CD14-positive monocyte (primary cell): ENCODE results near the gene ARHGEF40. TPM values are rescaled to one million over a fixed set of nuclear protein-coding genes. Genes with fewer than 3 reads are reported as not detected.
A peak's percentile ranks its signal among the peaks of the same experiment; 100 is the strongest.

Experiments
- DNase-seq, 3 donors: peaks; one replicate each; pipeline ENCODE4 v3.0.0-alpha.2; 2011 to 2022
- H2AFZ ChIP-seq: 2 replicates; pipeline ENCODE4 v1.6.0; 2012; ENCODE audit warnings: mild to moderate bottlenecking, low read depth, low read length, inconsistent platforms; ENCODE audit not compliant: insufficient read depth, poor library complexity, severe bottlenecking
- H3K27ac ChIP-seq, 2 donors: 1 replicate in 1 of 2; 2 replicates in 1 of 2; pipeline ENCODE4 v1.5.1; 2012 to 2013; ENCODE audit warnings: low read length in 2 of 2, control low read depth in 1 of 2, inconsistent platforms in 1 of 2, low read depth in 1 of 2, mild to moderate bottlenecking in 1 of 2
- H3K27me3 ChIP-seq, 2 donors: one replicate each; pipeline versions ENCODE4 v1.6.0 to v1.6.1; 2011 to 2013; ENCODE audit warnings: low read length in 2 of 2; ENCODE audit not compliant: control insufficient read depth in 2 of 2, insufficient read depth in 2 of 2
- H3K36me3 ChIP-seq, 2 donors: replicated peaks in 1 of 2; 1 replicate in 1 of 2; 2 replicates in 1 of 2; pipeline versions ENCODE4 v1.5.1 to v1.6.1; 2012 to 2013; ENCODE audit warnings: low read length in 2 of 2, control low read depth in 1 of 2, inconsistent platforms in 1 of 2, mild to moderate bottlenecking in 1 of 2; ENCODE audit not compliant: insufficient read depth in 2 of 2, control insufficient read depth in 1 of 2
- H3K4me1 ChIP-seq, 2 donors: 1 replicate in 1 of 2; 2 replicates in 1 of 2; pipeline versions ENCODE4 v1.5.1 to v1.6.1; 2012 to 2013; ENCODE audit warnings: low read length in 2 of 2, control low read depth in 1 of 2, inconsistent platforms in 1 of 2, mild to moderate bottlenecking in 1 of 2, moderate library complexity in 1 of 2; ENCODE audit not compliant: insufficient read depth in 2 of 2, control insufficient read depth in 1 of 2
- H3K4me2 ChIP-seq: replicated peaks from 2 replicates; pipeline ENCODE3; 2012; ENCODE audit warnings: low read length, moderate library complexity, mild to moderate bottlenecking; ENCODE audit not compliant: poor library complexity, severe bottlenecking; ENCODE audit errors: extremely low read depth
- H3K4me3 ChIP-seq, 3 experiments: fragments of 200-600 bp in 1 of 3; sonication (generic) in 1 of 3; replicated peaks in 1 of 3; 1 replicate in 2 of 3; 2 replicates in 1 of 3; pipeline ENCODE4 v1.5.1; 2011 to 2013; ENCODE audit warnings: low read length in 3 of 3, mild to moderate bottlenecking in 3 of 3, control low read depth in 2 of 3, low read depth in 2 of 3, inconsistent platforms in 1 of 3, moderate library complexity in 1 of 3
- H3K79me2 ChIP-seq: 2 replicates; pipeline ENCODE4 v1.6.0; 2012; ENCODE audit warnings: mild to moderate bottlenecking, control low read depth, inconsistent platforms, low read length, moderate library complexity; ENCODE audit not compliant: insufficient read depth
- H3K9ac ChIP-seq: 2 replicates; pipeline ENCODE4 v1.6.0; 2017; ENCODE audit warnings: low read length, mild to moderate bottlenecking; ENCODE audit not compliant: insufficient read depth, poor library complexity, severe bottlenecking
- H3K9me3 ChIP-seq, 2 donors: replicated peaks in 1 of 2; 1 replicate in 1 of 2; 2 replicates in 1 of 2; pipeline versions ENCODE4 v1.5.1 to v1.6.1; 2012 to 2013; ENCODE audit warnings: low read length in 2 of 2, control low read depth in 1 of 2; ENCODE audit not compliant: control insufficient read depth in 1 of 2, insufficient read depth in 1 of 2
- H4K20me1 ChIP-seq: 2 replicates; pipeline ENCODE4 v1.6.0; 2012; ENCODE audit warnings: mild to moderate bottlenecking, low read length, control low read depth, moderate library complexity; ENCODE audit not compliant: insufficient read depth
- H3K27ac Mint-ChIP-seq, 7 donors: one replicate each; pipeline ENCODE4 v1.8.0; 2020; ENCODE audit warnings: mild to moderate bottlenecking in 7 of 7, mixed read lengths in 7 of 7, moderate library complexity in 6 of 7, inconsistent platforms in 2 of 7
- H3K27me3 Mint-ChIP-seq, 3 donors: one replicate each; pipeline ENCODE4 v1.8.0; 2021 to 2022; ENCODE audit warnings: low read depth in 3 of 3, mild to moderate bottlenecking in 3 of 3, mixed read lengths in 3 of 3, moderate library complexity in 3 of 3, inconsistent platforms in 1 of 3
- H3K36me3 Mint-ChIP-seq, 2 donors: one replicate each; pipeline ENCODE4 v1.8.0; 2020; ENCODE audit warnings: mixed read lengths in 2 of 2, inconsistent platforms in 1 of 2, mild to moderate bottlenecking in 1 of 2
- H3K4me1 Mint-ChIP-seq: one replicate; pipeline ENCODE4 v1.8.0; 2020; ENCODE audit warnings: mild to moderate bottlenecking, mixed read lengths
- H3K4me3 Mint-ChIP-seq, 2 donors: one replicate each; pipeline ENCODE4 v1.8.0; 2020; ENCODE audit warnings: mild to moderate bottlenecking in 2 of 2, mixed read lengths in 2 of 2, moderate library complexity in 1 of 2
- H3K9me3 Mint-ChIP-seq, 7 donors: one replicate each; pipeline ENCODE4 v1.8.0; 2020 to 2022; ENCODE audit warnings: mixed read lengths in 7 of 7, mild to moderate bottlenecking in 6 of 7, moderate library complexity in 6 of 7, inconsistent platforms in 2 of 7
- CTCF ChIP-seq: fragments of 200-600 bp; IDR thresholded peaks from one replicate; pipeline ENCODE4 v1.8.0; 2022; ENCODE audit warnings: antibody characterized with exemption, mild to moderate bottlenecking
- WGBS: methylation state at CpG from one replicate; pipeline ENCODE4 v1.1.5; 2013; ENCODE audit warnings: missing lambda C conversion rate; ENCODE audit not compliant: insufficient coverage; 5-methylcytosine and 5-hydroxymethylcytosine counted together
- intact Hi-C, 2 donors: fragments of 100-400 bp; cut with micrococcal nuclease; formaldehyde crosslinking; loops; one replicate each; pipeline versions ENCODE4 v1.15.0 to v1.15.1; 2023
- polyA plus RNA-seq, 3 donors: library from polyadenylated mRNA; depleted of rRNA in 1 of 3; unstranded in 2 of 3; stranded (reverse) in 1 of 3; fragments of 300-500 nt in 2 of 3; fragments of >200 nt in 1 of 3; fragmentation: Illumina TruSeq in 2 of 3; gene quantifications; 1 replicate in 2 of 3; 2 replicates in 1 of 3; pipeline ENCODE4 v1.2.3, GENCODE V29; 2012 to 2021

Gene ARHGEF40
- polyA plus RNA-seq, 3 donors: 12.1 to 114 (median 15.3) TPM

GRCh38 chr14:21026988-21027315 lies 43.2 kb upstream of the ARHGEF40 start:
- Mint-ChIP-seq H3K4me3 (peak overlapping the region in 1 of 2 donors; percentile 17), H3K36me3 (no peaks in the 10 kb centered on the region), H3K9me3 (peaks cover 0 to 4% (median 1%) of the 10 kb centered on the region in 7 donors), H3K27ac (peak overlapping the region in 1 of 7 donors; percentile 33), H3K4me1 (peaks cover 38% of the 10 kb centered on the region), H3K27me3 (peaks cover 42 to 51% (median 46%) of the 10 kb centered on the region in 3 donors)
- DNase-seq: no peak
- Histone ChIP-seq H3K4me3 (no peak overlapping the region), H3K36me3 (no peaks in the 10 kb centered on the region), H3K9ac (no peak overlapping the region), H3K4me1 (peaks cover 35 to 40% of the 10 kb centered on the region in 2 donors), H3K27ac (no peak overlapping the region), H3K79me2 (no peaks in the 10 kb centered on the region), H4K20me1 (no peaks in the 10 kb centered on the region), H3K4me2 (no peak overlapping the region), H2AFZ (no peak overlapping the region), H3K27me3 (peaks cover 15 to 37% of the 10 kb centered on the region in 2 donors), H3K9me3 (peaks cover 2 to 4% of the 10 kb centered on the region in 2 donors)
- no peak for TF ChIP-seq CTCF
- intact Hi-C loops: no loop called here
- WGBS: 43% methylated on average over 3 of the region's 3 CpGs

- Histone ChIP-seq H3K4me3 (no peak within 1 kb of the TSS), H3K27ac (no peak within 1 kb of the TSS), H3K9ac (no peak within 1 kb of the TSS), H3K79me2 (no peaks in the 10 kb centered on the region), H3K9me3 (no peaks in the 10 kb centered on the region), H2AFZ (no peak within 1 kb of the TSS), H3K36me3 (no peaks in the 10 kb centered on the region), H3K4me1 (peaks cover 8 to 25% of the 10 kb centered on the region in 2 donors), H4K20me1 (no peaks in the 10 kb centered on the region), H3K27me3 (peaks cover 8 to 23% of the 10 kb centered on the region in 2 donors), H3K4me2 (no peak within 1 kb of the TSS)
- peaks cover 25 to 30% (median 27%) of the 10 kb centered on the region in 3 donors for H3K27me3 Mint-ChIP-seq
- peaks cover 0 to 2% (median 0%) of the 10 kb centered on the region in 7 donors for H3K9me3 Mint-ChIP-seq
- H3K27ac Mint-ChIP-seq: no peak within 1 kb of the TSS
- H3K4me1 Mint-ChIP-seq: peaks cover 22% of the 10 kb centered on the region
- no peak within 1 kb of the TSS for H3K4me3 Mint-ChIP-seq
- TF ChIP-seq CTCF: no peak
- DNase-seq: no peak
- no peaks in the 10 kb centered on the region for H3K36me3 Mint-ChIP-seq
- 86% methylated on average over 1 of the region's 5 CpGs for WGBS
- intact Hi-C loops: no loop called here
Measured at GRCh38 chr14:21029917-21030316, 40.2 kb upstream of the ARHGEF40 start, which contains the start of gene TPPP2. TSS of gene TPPP2 (plus strand) at chr14:21030217. CDS start at chr14:21030582, 365 bp downstream.
